HL-60/S4 treated with retinoic acid at 250 ng/mL for 4 days and 3 days (cell line): Measurements from ENCODE around the gene OR10K2.

Experiments
- in situ Hi-C: fragments of 300-500 bp; cut with MboI; formaldehyde crosslinking; loops from 2 replicates; pipeline ENCODE4 v1.7.0; 2022; ENCODE audit warnings: low sequenced_read_pairs

Gene OR10K2

DNA sequence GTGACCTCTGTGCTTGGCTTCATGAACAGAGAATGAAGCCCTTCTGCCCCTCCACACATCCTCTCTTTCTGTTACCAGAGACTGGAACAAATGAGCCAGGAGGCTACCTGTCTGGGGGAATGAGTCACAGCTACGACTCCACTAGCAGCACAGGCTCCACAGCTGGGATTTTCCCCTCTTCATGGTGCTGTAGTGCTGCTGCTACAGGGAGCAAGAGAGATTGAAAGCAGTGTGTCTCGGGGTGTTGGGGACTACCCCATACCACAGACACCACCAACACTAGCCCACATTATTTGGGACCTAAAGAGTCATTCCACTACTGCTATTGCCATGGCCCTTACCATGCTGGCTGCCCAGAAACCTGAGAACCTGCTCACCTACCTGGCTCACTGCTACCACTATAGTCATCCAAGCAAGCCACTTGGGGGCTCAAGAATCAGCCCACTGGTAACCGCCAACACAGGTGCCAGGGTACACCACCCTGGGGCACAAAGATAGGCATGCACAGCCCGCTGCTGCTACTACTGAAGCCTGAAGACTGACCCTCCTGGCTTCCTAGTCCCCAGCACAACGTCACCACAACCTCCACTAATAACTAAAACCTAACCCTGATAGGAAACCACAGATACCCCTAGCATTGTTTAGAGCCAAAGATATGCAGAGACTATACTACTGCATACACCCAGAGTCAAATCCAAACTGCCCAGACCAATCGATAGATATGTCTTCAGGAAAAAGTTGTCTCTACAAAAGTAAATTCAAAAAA, 54.7 kb downstream of the OR10K2 start:
- in situ Hi-C loops, result no loop called here
